Measurements from ENCODE around the gene NIM1K.
"Not testable (repeated sequence)": the region's sequence is repeated elsewhere in the genome, so short reads cannot be mapped to it uniquely, and the experiment has no call there.

DNA sequence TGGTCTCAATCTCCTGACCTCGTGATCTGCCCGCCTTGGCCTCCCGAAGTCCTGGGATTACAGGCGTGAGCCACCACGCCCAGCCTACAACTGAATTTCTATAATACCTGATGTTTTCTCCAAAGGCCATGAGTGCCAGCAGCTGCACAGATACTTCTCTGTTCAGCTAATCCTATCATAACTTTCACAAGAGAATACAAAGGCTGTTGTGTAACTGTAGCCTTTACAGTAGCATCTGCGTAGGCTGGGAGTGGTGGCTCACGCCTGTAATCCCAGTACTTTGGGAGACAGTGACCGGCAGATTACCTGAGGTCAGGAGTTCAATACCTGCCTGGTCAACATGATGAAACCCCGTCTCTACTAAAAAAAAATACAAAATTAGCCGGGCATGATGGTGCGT lies 8.9 kb upstream of the NIM1K start:
- not testable (repeated sequence) for TF ChIP-seq POLR2AphosphoS5 (IDR thresholded peaks at IDR 0.05); EP300 (IDR thresholded peaks at IDR 0.05; ENCODE audit: low read depth)
- TF ChIP-seq, protein P1, sequence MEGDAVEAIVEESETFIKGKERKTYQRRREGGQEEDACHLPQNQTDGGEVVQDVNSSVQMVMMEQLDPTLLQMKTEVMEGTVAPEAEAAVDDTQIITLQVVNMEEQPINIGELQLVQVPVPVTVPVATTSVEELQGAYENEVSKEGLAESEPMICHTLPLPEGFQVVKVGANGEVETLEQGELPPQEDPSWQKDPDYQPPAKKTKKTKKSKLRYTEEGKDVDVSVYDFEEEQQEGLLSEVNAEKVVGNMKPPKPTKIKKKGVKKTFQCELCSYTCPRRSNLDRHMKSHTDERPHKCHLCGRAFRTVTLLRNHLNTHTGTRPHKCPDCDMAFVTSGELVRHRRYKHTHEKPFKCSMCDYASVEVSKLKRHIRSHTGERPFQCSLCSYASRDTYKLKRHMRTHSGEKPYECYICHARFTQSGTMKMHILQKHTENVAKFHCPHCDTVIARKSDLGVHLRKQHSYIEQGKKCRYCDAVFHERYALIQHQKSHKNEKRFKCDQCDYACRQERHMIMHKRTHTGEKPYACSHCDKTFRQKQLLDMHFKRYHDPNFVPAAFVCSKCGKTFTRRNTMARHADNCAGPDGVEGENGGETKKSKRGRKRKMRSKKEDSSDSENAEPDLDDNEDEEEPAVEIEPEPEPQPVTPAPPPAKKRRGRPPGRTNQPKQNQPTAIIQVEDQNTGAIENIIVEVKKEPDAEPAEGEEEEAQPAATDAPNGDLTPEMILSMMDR (IDR thresholded peaks at IDR 0.05), result not testable (repeated sequence)

Measured in transverse colon (tissue), 4 donors.